Choroid plexus epithelial cell (primary cell): ENCODE data around the gene EPB41L2.

Experiments
- DNase-seq: peaks from one replicate; pipeline ENCODE4 v3.0.0-alpha.2; 2010; ENCODE audit warnings: low read depth
- H3K4me3 ChIP-seq: 2 replicates; pipeline ENCODE4 v1.5.1; 2011; ENCODE audit warnings: low read depth, mild to moderate bottlenecking, control low read depth, low read length, moderate library complexity
- TF ChIP-seq, protein P1 (sequence below): conservative IDR thresholded peaks from 2 replicates; pipeline ENCODE4 v1.5.1; 2011; ENCODE audit warnings: low read depth, mild to moderate bottlenecking, control low read depth, inconsistent platforms, low read length, moderate library complexity

Gene EPB41L2

GRCh38 chr6:130794738-130795137 lies 268.3 kb downstream of the EPB41L2 start:
- peak; percentile 22 for DNase-seq
- TF ChIP-seq, protein P1, sequence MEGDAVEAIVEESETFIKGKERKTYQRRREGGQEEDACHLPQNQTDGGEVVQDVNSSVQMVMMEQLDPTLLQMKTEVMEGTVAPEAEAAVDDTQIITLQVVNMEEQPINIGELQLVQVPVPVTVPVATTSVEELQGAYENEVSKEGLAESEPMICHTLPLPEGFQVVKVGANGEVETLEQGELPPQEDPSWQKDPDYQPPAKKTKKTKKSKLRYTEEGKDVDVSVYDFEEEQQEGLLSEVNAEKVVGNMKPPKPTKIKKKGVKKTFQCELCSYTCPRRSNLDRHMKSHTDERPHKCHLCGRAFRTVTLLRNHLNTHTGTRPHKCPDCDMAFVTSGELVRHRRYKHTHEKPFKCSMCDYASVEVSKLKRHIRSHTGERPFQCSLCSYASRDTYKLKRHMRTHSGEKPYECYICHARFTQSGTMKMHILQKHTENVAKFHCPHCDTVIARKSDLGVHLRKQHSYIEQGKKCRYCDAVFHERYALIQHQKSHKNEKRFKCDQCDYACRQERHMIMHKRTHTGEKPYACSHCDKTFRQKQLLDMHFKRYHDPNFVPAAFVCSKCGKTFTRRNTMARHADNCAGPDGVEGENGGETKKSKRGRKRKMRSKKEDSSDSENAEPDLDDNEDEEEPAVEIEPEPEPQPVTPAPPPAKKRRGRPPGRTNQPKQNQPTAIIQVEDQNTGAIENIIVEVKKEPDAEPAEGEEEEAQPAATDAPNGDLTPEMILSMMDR, result no peak

GRCh38 chr6:130794010-130794697 lies 268.9 kb downstream of the EPB41L2 start:
- TF ChIP-seq, protein P1, result no peak
- no peak for DNase-seq
- no peak overlapping the region for H3K4me3 ChIP-seq

More at GRCh38 chr6:130794738-130795137, 268.3 kb downstream of the EPB41L2 start:
- H3K4me3 ChIP-seq, result no peak overlapping the region
